DMS153 treated with DMSO at 0.1 percent for 48 hours (cell line): ENCODE results near the gene TRPM4.
"Not testable (repeated sequence)": the region's sequence is repeated elsewhere in the genome, so short reads cannot be mapped to it uniquely, and the experiment has no call there.

ENCODE experiments used
- DNase-seq: peaks from one replicate; lab custom pipeline; 2025; ENCODE audit not compliant: unreplicated experiment; lab: John Stamatoyannopoulos, UW

The TRPM4 gene

DNA sequence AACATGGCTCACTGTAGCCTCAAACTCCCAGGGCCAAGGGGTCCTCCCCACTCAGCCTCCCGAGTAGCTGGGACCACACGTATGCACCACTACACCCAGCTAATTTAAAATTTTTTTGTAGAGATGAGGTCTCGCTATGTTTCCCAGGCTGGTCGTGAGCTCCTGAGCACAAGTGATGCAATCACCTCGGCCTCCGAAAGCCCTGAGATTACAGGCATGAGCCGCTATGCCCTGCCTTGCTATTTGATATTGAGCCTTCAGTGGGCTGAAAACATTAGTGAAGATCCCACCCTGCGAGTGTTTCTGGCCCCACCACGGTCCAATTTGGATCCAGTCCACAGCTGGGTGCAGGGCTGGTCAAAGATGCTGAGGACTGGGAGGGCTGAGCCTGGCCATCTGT is 65.9 kb downstream of the TRPM4 start:
- no peak for DNase-seq

DNA sequence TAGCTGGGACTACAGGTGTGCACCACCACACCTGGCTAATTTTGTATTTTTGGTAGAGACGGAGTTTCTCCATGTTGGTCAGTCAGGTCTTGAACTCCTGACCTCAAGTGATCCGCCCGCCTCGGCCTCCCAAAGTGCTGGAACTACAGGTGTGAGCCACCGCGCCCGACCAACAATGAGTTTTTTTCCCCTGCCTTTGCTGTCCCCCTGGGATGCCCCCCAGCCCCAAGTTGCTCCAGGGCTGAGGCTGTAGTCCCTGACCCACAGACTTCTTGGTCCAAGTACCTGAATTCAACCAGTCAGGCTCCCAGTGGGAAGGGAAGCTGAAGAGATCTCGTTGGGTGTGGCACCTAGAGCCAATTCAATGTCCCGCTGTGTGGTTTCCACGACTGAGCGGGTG is 66.8 kb downstream of the TRPM4 start:
- DNase-seq, result not testable (repeated sequence)

DNA sequence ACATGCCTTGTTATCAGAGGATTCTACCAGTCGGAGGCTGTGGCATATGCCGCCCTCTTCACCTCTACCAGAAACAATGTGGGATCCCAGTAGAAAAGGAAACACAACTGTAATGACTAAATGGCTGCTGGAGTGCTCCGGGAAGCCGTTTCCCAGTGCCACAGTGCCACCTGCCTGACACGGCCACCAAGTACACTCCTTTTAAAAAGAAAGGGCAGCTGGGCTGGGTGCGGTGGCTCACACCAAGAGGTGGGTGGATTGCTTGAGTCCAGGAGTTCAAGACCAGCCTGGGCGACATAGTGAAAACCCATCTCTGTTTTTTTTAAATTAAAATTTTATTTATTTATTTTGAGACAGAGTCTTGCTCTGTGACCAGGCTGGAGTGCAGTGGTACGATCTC is 67.3 kb downstream of the TRPM4 start:
- peak; percentile 28 for DNase-seq

GRCh38 chr19:49229416-49229815 is 71.8 kb downstream of the TRPM4 start:
- no peak for DNase-seq

GRCh38 chr19:49231389-49231788 is 73.8 kb downstream of the TRPM4 start:
- DNase-seq, result no peak

- DNase-seq, result no peak
Observed at GRCh38 chr19:49231804-49232203, 74.2 kb downstream of the TRPM4 start.

- DNase-seq, result no peak
Observed at GRCh38 chr19:49233163-49233562, 75.6 kb downstream of the TRPM4 start.

- DNase-seq, result no peak
Observed at GRCh38 chr19:49241769-49242168, 84.2 kb downstream of the TRPM4 start.

GRCh38 chr19:49243129-49243528 is 85.5 kb downstream of the TRPM4 start:
- DNase-seq, result no peak

DNA sequence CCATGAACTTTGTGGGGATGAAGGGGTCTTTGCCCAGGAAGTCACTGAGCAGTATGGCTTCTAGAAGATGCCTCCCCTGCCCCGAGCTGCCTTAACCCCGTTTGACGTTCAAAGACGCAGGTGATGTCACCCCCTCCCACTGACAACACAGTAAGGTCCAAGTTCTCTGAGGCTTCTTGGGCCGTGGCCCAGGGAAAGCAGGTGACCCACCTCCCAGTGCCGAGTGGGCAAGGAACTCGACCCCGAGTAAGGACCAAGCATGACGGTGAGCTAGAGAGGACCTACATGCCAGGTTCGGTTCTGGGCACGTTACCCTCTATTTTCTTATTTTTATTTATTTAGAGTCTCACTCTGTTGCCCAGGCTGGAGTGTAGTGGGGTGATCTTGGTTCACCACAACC is 86.1 kb downstream of the TRPM4 start:
- DNase-seq, result no peak

DNA sequence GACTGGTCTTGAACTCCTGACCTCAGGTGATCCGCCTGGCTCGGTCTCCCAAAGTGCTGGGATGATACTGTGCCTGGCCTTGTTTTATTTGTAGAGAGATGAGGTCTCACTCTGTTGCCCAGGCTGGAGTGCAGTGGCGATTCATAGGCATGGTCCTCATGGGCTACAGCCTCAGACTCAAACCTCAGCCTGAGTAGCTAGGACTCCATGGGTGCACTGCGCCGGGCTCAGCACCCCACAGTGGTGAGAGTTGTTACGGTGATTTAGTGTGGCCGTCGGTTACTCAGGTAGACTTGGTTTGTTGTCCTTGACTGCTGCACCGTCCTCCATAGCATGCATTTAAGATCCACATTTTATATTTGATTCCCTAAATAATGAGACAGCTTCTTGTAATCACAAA is 86.7 kb downstream of the TRPM4 start:
- DNase-seq, result no peak

DNA sequence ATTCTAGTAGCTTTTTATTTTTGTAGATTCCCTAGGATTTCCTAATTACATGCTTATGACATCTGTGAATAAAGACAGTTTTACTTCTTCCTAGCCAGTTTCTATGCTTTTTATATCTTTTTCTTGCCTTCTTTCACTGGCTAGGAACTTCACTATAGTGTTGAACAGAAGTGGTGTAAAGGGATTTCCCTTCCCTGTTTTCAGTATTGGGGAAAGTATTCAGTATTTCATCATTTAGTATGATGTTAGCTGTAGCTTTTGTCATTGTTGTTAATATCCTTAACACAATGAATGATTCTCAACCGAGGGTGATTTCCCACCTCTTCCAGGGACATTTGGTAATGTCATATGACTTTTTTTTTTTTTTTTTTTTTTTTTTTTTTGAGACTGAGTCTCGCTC is 90.1 kb downstream of the TRPM4 start:
- DNase-seq, result no peak

GRCh38 chr19:49249933-49250332 is 92.3 kb downstream of the TRPM4 start:
- no peak for DNase-seq

- DNase-seq, result no peak
Observed at GRCh38 chr19:49255674-49256073, 98.1 kb downstream of the TRPM4 start.

GRCh38 chr19:49256691-49257090 is 99.1 kb downstream of the TRPM4 start:
- no peak for DNase-seq
